Neutrophil (primary cell): Measurements from ENCODE around the gene EEIG2.
"Not testable (repeated sequence)": the region's sequence is repeated elsewhere in the genome, so short reads cannot be mapped to it uniquely, and the experiment has no call there.

Source experiments
- H3K27ac ChIP-seq: fragments of 200-600 bp; sonication (generic); 2 replicates; pipeline ENCODE4 v1.5.1; 2016; ENCODE audit warnings: mild to moderate bottlenecking, moderate library complexity
- H3K27me3 ChIP-seq: fragments of 200-600 bp; sonication (generic); 2 replicates; pipeline ENCODE4 v1.6.0; 2016; ENCODE audit warnings: mild to moderate bottlenecking
- H3K36me3 ChIP-seq: fragments of 200-600 bp; sonication (generic); 2 replicates; pipeline ENCODE4 v1.5.1; 2017
- H3K4me1 ChIP-seq, 2 experiments: fragments of 200-600 bp in 1 of 2; sonication (generic) in 1 of 2; 1 replicate in 1 of 2; 2 replicates in 1 of 2; pipeline versions ENCODE4 v1.5.1 to v1.6.1; 2013 to 2016; ENCODE audit warnings: low read depth in 1 of 2, low read length in 1 of 2, mild to moderate bottlenecking in 1 of 2, moderate library complexity in 1 of 2; ENCODE audit not compliant: control insufficient read depth in 1 of 2, insufficient read depth in 1 of 2
- H3K4me3 ChIP-seq, 2 experiments: fragments of 200-600 bp in 1 of 2; sonication (generic) in 1 of 2; 1 replicate in 1 of 2; 2 replicates in 1 of 2; pipeline ENCODE4 v1.5.1; 2013 to 2016; ENCODE audit warnings: low read depth in 1 of 2, low read length in 1 of 2, mild to moderate bottlenecking in 1 of 2, moderate library complexity in 1 of 2
- H3K9me3 ChIP-seq: fragments of 200-600 bp; sonication (generic); 2 replicates; pipeline ENCODE4 v1.5.1; 2016
- TF ChIP-seq, protein P1 (sequence below): fragments of 200-600 bp; sonication (generic); IDR thresholded peaks from 2 replicates; pipeline ENCODE4 v1.5.1; 2016; ENCODE audit warnings: antibody characterized with exemption

Gene EEIG2

DNA sequence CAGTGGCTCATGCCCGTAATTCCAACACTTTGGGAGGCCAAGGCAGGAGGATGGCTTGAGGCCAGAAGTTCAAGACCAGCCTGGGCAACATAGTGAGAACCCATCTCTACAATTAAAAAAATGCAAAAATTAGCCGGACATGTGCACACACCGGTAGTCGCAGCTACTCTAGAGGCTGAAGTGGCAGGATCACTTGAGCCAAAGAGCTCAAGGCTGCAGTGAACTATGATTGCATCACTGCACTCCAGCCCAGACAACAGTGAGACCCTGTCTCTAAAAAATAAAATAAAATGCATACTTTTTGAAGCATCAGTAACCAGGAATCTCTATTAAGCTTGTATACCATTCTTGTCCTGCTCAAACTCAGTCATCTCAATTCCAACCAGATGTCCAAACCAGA lies 27.2 kb upstream of the EEIG2 start:
- no peak overlapping the region for H3K4me3 ChIP-seq
- no peaks in the 10 kb centered on the region for H3K9me3 ChIP-seq
- TF ChIP-seq, protein P1, sequence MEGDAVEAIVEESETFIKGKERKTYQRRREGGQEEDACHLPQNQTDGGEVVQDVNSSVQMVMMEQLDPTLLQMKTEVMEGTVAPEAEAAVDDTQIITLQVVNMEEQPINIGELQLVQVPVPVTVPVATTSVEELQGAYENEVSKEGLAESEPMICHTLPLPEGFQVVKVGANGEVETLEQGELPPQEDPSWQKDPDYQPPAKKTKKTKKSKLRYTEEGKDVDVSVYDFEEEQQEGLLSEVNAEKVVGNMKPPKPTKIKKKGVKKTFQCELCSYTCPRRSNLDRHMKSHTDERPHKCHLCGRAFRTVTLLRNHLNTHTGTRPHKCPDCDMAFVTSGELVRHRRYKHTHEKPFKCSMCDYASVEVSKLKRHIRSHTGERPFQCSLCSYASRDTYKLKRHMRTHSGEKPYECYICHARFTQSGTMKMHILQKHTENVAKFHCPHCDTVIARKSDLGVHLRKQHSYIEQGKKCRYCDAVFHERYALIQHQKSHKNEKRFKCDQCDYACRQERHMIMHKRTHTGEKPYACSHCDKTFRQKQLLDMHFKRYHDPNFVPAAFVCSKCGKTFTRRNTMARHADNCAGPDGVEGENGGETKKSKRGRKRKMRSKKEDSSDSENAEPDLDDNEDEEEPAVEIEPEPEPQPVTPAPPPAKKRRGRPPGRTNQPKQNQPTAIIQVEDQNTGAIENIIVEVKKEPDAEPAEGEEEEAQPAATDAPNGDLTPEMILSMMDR: no peak
- no peaks in the 10 kb centered on the region for H3K36me3 ChIP-seq
- no peak overlapping the region for H3K27ac ChIP-seq
- H3K27me3 ChIP-seq: no peaks in the 10 kb centered on the region
- no peaks in the 10 kb centered on the region for H3K4me1 ChIP-seq

- H3K36me3 ChIP-seq: no peaks in the 10 kb centered on the region
- TF ChIP-seq, protein P1: no peak
- H3K9me3 ChIP-seq: no peaks in the 10 kb centered on the region
- no peaks in the 10 kb centered on the region for H3K27me3 ChIP-seq
- no peak overlapping the region for H3K4me3 ChIP-seq
- H3K4me1 ChIP-seq: no peaks in the 10 kb centered on the region
- H3K27ac ChIP-seq: no peak overlapping the region
Observed at GRCh38 chr1:108533351-108534083, 26.4 kb upstream of the EEIG2 start.

DNA sequence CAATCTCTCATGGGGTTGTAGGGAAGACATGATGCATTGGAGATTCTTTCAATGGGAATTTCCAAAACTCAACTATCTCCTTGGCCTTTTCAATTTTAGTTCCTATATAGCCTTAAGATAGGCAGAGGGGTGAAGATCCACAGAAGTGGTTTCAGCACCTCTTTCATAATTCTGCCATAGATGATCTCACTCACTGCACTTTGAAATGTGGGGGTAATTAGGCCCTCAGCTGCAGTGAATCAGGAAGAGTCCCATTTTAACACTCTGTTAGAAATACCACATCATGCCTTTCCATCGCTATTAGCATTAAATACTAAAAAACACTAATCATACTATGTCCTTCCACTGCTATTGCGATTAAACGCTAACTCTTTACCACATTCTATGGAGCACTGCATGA lies 25.1 kb upstream of the EEIG2 start:
- Histone ChIP-seq H3K36me3 (no peaks in the 10 kb centered on the region), H3K4me1 (no peaks in the 10 kb centered on the region), H3K27ac (no peak overlapping the region), H3K27me3 (no peaks in the 10 kb centered on the region), H3K4me3 (no peak overlapping the region), H3K9me3 (no peaks in the 10 kb centered on the region)
- TF ChIP-seq, protein P1: no peak

DNA sequence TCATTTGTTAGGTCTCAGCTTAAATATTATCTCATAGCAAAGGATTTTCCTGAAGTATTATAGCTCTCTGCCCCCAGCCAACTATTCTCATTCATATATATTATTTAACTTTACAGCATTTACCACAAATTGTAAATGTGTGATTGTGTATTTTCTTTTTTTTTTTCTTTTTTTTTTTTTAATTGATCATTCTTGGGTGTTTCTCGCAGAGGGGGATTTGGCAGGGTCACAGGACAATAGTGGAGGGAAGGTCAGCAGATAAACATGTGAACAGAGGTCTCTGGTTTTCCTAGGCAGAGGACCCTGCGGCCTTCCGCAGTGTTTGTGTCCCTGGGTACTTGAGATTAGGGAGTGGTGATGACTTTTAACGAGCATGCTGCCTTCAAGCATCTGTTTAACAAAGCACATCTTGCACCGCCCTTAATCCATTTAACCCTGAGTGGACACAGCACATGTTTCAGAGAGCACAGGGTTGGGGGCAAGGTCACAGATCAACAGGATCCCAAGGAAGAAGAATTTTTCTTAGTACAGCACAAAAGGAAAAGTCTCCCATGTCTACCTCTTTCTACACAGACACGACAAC lies 24.5 kb upstream of the EEIG2 start:
- H3K36me3 ChIP-seq, H3K27ac ChIP-seq, H3K4me3 ChIP-seq, H3K27me3 ChIP-seq, H3K9me3 ChIP-seq, H3K4me1 ChIP-seq: not testable (repeated sequence)

GRCh38 chr1:108536021-108536420 lies 23.9 kb upstream of the EEIG2 start:
- H3K4me1 ChIP-seq, H3K27ac ChIP-seq, H3K36me3 ChIP-seq, H3K4me3 ChIP-seq, H3K9me3 ChIP-seq, H3K27me3 ChIP-seq: not testable (repeated sequence)

DNA sequence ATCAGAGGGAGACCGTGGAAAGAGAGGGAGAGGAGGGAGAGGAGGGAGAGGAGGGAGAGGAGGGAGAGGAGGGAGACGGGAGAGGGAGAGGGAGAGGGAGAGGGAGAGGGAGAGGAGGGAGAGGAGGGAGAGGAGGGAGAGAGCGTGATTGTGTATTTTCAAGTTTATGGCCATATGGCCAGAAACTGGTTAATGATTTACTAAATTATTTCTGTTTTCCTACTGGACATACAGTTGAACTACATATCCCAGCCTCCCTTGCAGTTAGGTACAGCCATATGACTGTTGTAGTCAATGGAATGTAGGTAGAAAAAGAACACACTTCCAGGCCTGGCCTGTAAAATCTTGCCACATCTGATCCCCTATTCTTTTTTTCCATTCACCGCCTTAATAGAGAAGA lies 23.1 kb upstream of the EEIG2 start:
- not testable (repeated sequence) for H3K27me3 ChIP-seq, H3K9me3 ChIP-seq, H3K36me3 ChIP-seq, H3K4me3 ChIP-seq, H3K4me1 ChIP-seq, H3K27ac ChIP-seq

- TF ChIP-seq, protein P1: no peak
- no peak overlapping the region for H3K27ac ChIP-seq
- no peaks in the 10 kb centered on the region for H3K9me3 ChIP-seq
- no peak overlapping the region for H3K4me3 ChIP-seq
- H3K4me1 ChIP-seq: no peaks in the 10 kb centered on the region
- H3K27me3 ChIP-seq: no peaks in the 10 kb centered on the region
- no peaks in the 10 kb centered on the region for H3K36me3 ChIP-seq
Observed at GRCh38 chr1:108537976-108538375, 21.9 kb upstream of the EEIG2 start.
